ENCODE results near the gene PPIL3. TPM values are rescaled to one million over a fixed set of nuclear protein-coding genes. Genes with fewer than 3 reads are reported as not detected.

The PPIL3 gene
- total and polyA plus RNA-seq, 9 of the 15 experiments (the other 6 are each of a cell fraction or from before 2014, with no cell fraction given), result 22.4 to 66.2 (median 49.0) TPM

GRCh38 chr2:200922439-200922838 is 33.6 kb upstream of the PPIL3 start:
- Histone ChIP-seq H3K4me2 (ENCODE audit: insufficient read depth, low read length) (no peak overlapping the region), H3K4me1 (replicated peaks in 1 of 2; ENCODE audit: control insufficient read depth in 2 of 2, insufficient read depth in 2 of 2, low read length in 2 of 2) (no peaks in the 10 kb centered on the region), H3K36me3 (ENCODE audit: control insufficient read depth, insufficient read depth, low read length) (peaks cover 69% of the 10 kb centered on the region), H3K27ac (ENCODE audit: extremely low read depth, low read depth, low read length) (no peak overlapping the region), H3K9me3 (replicated peaks; ENCODE audit: control insufficient read depth, insufficient read depth, low read depth, low read length) (no peaks in the 10 kb centered on the region), H3K27me3 (ENCODE audit: control insufficient read depth in 2 of 2, insufficient read depth in 2 of 2, low read length in 2 of 2) (no peaks in the 10 kb centered on the region), H3K79me2 (ENCODE audit: control insufficient read depth, insufficient read depth, low read length) (no peaks in the 10 kb centered on the region), H4K20me1 (replicated peaks; ENCODE audit: control insufficient read depth, insufficient read depth, low read length) (no peaks in the 10 kb centered on the region), H3K4me3 (no peak overlapping the region), H3K9ac (ENCODE audit: insufficient read depth in 1 of 2, low read depth in 2 of 2, low read length in 2 of 2) (no peak overlapping the region), H3K9me1 (ENCODE audit: control insufficient read depth, insufficient read depth, low read length) (no peaks in the 10 kb centered on the region), H2AFZ (ENCODE audit: low read depth, low read length) (no peak overlapping the region)
- in situ Hi-C loops (cut with MboI), result loop anchor here (25.0 kb wide), 1 partner anchor 440 kb away; the partner anchor contains the start of gene FLACC1
- ChIA-PET CTCF (ENCODE audit: low intra/inter-chr PET ratio) (interaction anchor here (0.6 kb wide), 1 partner anchor 112 kb away, joined by 3 read pairs; no protein-coding TSS in a partner anchor), POLR2A (no interaction called here)
- no TSS peak for BruUV-seq (replicated peaks)
- no peak for DNase-seq (ENCODE audit: extremely low read depth in 1 of 4, low spot score in 3 of 4)
- ATAC-seq, result no peak
- TF ChIP-seq REST (IDR thresholded peaks at IDR 0.05; ENCODE audit: borderline replicate concordance) (no peak), REST (CRISPR knock-in tag; IDR thresholded peaks at IDR 0.05; ENCODE audit: low read depth) (no peak), HNRNPUL1 (IDR thresholded peaks at IDR 0.05; ENCODE audit: low read length) (no peak), SUPT5H (IDR thresholded peaks at IDR 0.05) (no peak), SIX5 (IDR thresholded peaks at IDR 0.05; ENCODE audit: borderline replicate concordance in 1 of 2, insufficient read depth in 1 of 2, low read depth in 1 of 2, low read length in 2 of 2) (no peak), ZNF165 (CRISPR knock-in tag; IDR thresholded peaks at IDR 0.05; ENCODE audit: borderline replicate concordance) (no peak), ZNF696 (CRISPR knock-in tag; conservative IDR thresholded peaks at IDR 0.05) (no peak), KDM2B (CRISPR knock-in tag; IDR thresholded peaks at IDR 0.05) (no peak)
- TF ChIP-seq, protein P1, sequence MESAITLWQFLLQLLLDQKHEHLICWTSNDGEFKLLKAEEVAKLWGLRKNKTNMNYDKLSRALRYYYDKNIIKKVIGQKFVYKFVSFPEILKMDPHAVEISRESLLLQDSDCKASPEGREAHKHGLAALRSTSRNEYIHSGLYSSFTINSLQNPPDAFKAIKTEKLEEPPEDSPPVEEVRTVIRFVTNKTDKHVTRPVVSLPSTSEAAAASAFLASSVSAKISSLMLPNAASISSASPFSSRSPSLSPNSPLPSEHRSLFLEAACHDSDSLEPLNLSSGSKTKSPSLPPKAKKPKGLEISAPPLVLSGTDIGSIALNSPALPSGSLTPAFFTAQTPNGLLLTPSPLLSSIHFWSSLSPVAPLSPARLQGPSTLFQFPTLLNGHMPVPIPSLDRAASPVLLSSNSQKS (CRISPR knock-in tag; IDR thresholded peaks at IDR 0.05), result no peak
- intact Hi-C loops (cut with micrococcal nuclease), result no loop called here
- 81% methylated on average over 6 of the region's 6 CpGs for whole genome bisulfite sequencing (ENCODE audit: insufficient coverage, low coverage, missing lambda C conversion rate)
- no peak for FAIRE-seq
